Karpas-422 (cell line): ENCODE data around the gene L3MBTL4. TPM values are rescaled to one million over a fixed set of nuclear protein-coding genes. Genes with fewer than 3 reads are reported as not detected.
"Not testable (repeated sequence)": the region's sequence is repeated elsewhere in the genome, so short reads cannot be mapped to it uniquely, and the experiment has no call there.

Experiments used
- DNase-seq: peaks from one replicate; pipeline ENCODE4 v3.0.0-alpha.2; 2015
- H2AFZ ChIP-seq: fragments of 200-600 bp; sonication (generic); 2 replicates; pipeline ENCODE4 v1.6.1; 2014; ENCODE audit warnings: antibody characterized with exemption, low read length, mixed read lengths
- H3K27ac ChIP-seq: fragments of 200-600 bp; sonication (generic); 2 replicates; pipeline ENCODE4 v1.5.1; 2014; ENCODE audit warnings: mild to moderate bottlenecking, low read length, moderate library complexity
- H3K27me3 ChIP-seq: fragments of 200-600 bp; sonication (generic); 2 replicates; pipeline ENCODE4 v1.6.1; 2014; ENCODE audit warnings: low read length, mixed read lengths
- H3K36me3 ChIP-seq: fragments of 200-600 bp; sonication (generic); 2 replicates; pipeline ENCODE4 v1.6.1; 2014; ENCODE audit warnings: low read length, mixed read lengths; ENCODE audit not compliant: insufficient read depth
- H3K4me1 ChIP-seq: fragments of 200-600 bp; sonication (generic); 2 replicates; pipeline ENCODE4 v1.6.1; 2014; ENCODE audit warnings: mild to moderate bottlenecking, low read length, mixed read lengths
- H3K4me2 ChIP-seq: fragments of 200-600 bp; sonication (generic); 2 replicates; pipeline ENCODE4 v1.6.1; 2014; ENCODE audit warnings: low read length, low read depth, mild to moderate bottlenecking; ENCODE audit not compliant: poor library complexity, severe bottlenecking
- H3K4me3 ChIP-seq: fragments of 200-600 bp; sonication (generic); 2 replicates; pipeline ENCODE4 v1.5.1; 2014; ENCODE audit warnings: mild to moderate bottlenecking, antibody characterized with exemption, low read length, mixed read lengths
- H3K79me2 ChIP-seq: fragments of 200-600 bp; sonication (generic); 2 replicates; pipeline ENCODE4 v1.6.1; 2014; ENCODE audit warnings: mild to moderate bottlenecking, low read length, mixed read lengths
- H3K9ac ChIP-seq: fragments of 200-600 bp; sonication (generic); 2 replicates; pipeline ENCODE4 v1.6.0; 2014; ENCODE audit warnings: low read length
- H3K9me2 ChIP-seq: fragments of 200-600 bp; sonication (generic), shearing (Covaris generic); replicated peaks from 2 replicates; pipeline ENCODE4 v1.6.0; 2014; ENCODE audit warnings: mild to moderate bottlenecking, low read length, moderate library complexity; ENCODE audit not compliant: insufficient read depth
- H3K9me3 ChIP-seq: fragments of 300-700, 200-600 bp; sonication (generic); 2 replicates; pipeline ENCODE4 v1.6.1; 2014; ENCODE audit warnings: low read length, mixed read lengths
- H4K20me1 ChIP-seq: fragments of 200-600 bp; sonication (generic); 2 replicates; pipeline ENCODE4 v1.6.1; 2014; ENCODE audit warnings: mild to moderate bottlenecking, antibody characterized with exemption, low read length, low read depth; ENCODE audit not compliant: insufficient read depth
- total RNA-seq: library from RNA; depleted of rRNA; stranded (reverse); fragments of >200 nt; shearing (Covaris generic); gene quantifications from 2 replicates; pipeline ENCODE4 v1.2.3, GENCODE V29; 2014; ENCODE audit warnings: low replicate concordance

Gene L3MBTL4
- total RNA-seq, 1 experiment from 2014 or later = 15.2 TPM

DNA sequence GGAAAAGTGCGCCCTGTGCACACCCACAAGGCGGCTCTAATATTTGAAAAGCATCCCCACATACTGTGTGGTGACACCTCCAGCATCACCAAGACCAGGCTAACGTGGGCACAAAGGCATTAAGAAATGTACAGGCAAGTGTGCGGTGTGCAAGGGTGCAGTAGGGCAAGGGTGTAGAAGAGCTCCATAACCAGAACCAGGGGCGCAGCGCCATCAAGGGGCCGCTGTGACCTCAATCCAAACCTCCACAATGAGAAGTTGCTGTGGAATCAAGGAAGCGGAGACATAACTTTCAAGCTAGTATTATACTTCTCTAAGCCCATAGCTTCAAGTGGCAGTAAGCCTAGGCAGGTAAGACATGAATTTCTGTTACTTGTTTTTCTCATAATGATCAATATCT lies 13.0 kb downstream of the L3MBTL4 start:
- Histone ChIP-seq H3K27me3 (no peaks in the 10 kb centered on the region), H2AFZ (no peak overlapping the region), H3K9me3 (no peaks in the 10 kb centered on the region), H3K4me2 (no peak overlapping the region), H3K79me2 (no peaks in the 10 kb centered on the region), H3K9me2 (no peaks in the 10 kb centered on the region), H3K36me3 (no peaks in the 10 kb centered on the region), H3K4me1 (no peaks in the 10 kb centered on the region), H4K20me1 (no peaks in the 10 kb centered on the region), H3K9ac (no peak overlapping the region), H3K27ac (no peak overlapping the region), H3K4me3 (no peak overlapping the region)
- DNase-seq = peak; percentile 53

DNA sequence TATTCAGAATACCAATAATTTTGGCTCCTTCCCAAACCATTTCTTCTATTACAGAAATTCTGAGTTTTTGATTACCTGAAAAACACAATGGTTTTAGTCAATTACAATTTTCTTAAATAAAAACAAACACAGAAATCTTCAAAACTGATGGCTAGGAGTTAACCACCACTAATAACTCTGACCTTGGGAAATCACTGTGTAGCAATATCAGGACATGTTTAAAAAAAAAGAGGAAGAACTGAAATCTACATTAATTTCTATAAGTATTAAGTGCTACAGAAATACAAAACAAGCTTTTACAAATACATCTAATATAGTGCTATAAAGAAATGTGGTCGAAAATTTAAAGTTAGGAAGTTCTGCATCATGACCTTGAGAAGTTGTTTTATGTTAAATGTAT lies 14.9 kb downstream of the L3MBTL4 start:
- Histone ChIP-seq H2AFZ (no peak overlapping the region), H3K27ac (no peak overlapping the region), H3K4me2 (no peak overlapping the region), H3K9ac (no peak overlapping the region), H3K9me2 (no peaks in the 10 kb centered on the region), H3K9me3 (no peaks in the 10 kb centered on the region), H3K79me2 (no peaks in the 10 kb centered on the region), H3K4me1 (no peaks in the 10 kb centered on the region), H3K27me3 (no peaks in the 10 kb centered on the region), H4K20me1 (no peaks in the 10 kb centered on the region), H3K4me3 (no peak overlapping the region), H3K36me3 (no peaks in the 10 kb centered on the region)
- DNase-seq = no peak

DNA sequence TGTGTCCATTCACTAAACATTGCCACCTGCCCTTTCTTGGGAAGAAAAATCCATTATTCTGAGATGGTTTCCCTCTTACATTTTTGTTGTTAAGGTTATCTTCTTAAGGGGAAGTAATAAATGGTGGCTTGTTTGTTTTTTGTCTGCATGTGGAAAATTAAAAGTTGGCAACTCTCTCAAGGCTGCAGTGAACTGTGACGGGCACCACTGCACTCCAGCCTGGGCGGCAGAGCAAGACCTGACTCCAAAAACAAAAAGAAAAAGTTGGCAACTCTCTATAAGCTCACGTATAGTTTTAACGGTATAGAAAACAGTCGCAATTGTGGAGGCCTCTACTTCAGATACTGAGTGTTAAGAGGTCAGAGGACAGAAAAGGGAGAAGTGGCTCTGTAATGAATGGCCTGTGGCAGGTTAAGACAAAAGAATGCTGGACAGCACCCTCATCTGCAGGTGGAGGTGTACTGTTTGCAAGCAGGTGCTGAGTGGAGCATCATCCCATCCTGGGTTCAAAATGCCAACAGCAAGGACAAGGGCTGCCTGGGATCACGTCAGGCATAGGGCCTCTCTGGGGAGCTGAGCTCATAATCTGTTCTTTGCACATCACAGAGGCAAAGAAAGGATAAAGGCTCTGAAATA lies 16.7 kb downstream of the L3MBTL4 start:
- no peak for DNase-seq
- Histone ChIP-seq H3K4me2 (no peak overlapping the region), H3K4me3 (no peak overlapping the region), H3K27me3 (no peaks in the 10 kb centered on the region), H3K9me2 (no peaks in the 10 kb centered on the region), H3K27ac (no peak overlapping the region), H3K36me3 (no peaks in the 10 kb centered on the region), H3K4me1 (no peaks in the 10 kb centered on the region), H3K9me3 (no peaks in the 10 kb centered on the region), H3K79me2 (no peaks in the 10 kb centered on the region), H2AFZ (no peak overlapping the region), H4K20me1 (no peaks in the 10 kb centered on the region), H3K9ac (no peak overlapping the region)

DNA sequence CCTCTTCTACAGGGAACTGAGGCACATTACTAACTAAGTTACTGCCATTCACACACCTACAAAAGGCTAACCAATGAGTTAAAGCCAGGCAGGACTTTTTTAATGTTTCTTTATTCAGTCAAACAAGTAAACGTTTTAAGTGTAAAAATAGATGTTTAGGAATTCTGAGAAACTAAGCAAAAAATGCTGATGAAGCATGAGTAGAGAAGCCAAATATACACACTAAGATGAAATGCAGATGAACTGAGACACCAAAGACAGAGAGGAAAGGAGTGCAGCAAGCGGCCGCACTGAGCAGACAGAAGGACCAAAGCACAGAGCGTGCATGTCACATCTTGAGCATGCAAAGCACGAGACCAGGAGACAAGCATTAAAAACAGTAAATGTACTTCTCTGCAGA lies 17.9 kb downstream of the L3MBTL4 start:
- Histone ChIP-seq H3K9me2 (no peaks in the 10 kb centered on the region), H3K4me1 (no peaks in the 10 kb centered on the region), H3K4me2 (no peak overlapping the region), H3K79me2 (no peaks in the 10 kb centered on the region), H3K36me3 (no peaks in the 10 kb centered on the region), H3K27ac (no peak overlapping the region), H2AFZ (no peak overlapping the region), H4K20me1 (no peaks in the 10 kb centered on the region), H3K9me3 (no peaks in the 10 kb centered on the region), H3K9ac (no peak overlapping the region), H3K27me3 (no peaks in the 10 kb centered on the region), H3K4me3 (no peak overlapping the region)
- no peak for DNase-seq

DNA sequence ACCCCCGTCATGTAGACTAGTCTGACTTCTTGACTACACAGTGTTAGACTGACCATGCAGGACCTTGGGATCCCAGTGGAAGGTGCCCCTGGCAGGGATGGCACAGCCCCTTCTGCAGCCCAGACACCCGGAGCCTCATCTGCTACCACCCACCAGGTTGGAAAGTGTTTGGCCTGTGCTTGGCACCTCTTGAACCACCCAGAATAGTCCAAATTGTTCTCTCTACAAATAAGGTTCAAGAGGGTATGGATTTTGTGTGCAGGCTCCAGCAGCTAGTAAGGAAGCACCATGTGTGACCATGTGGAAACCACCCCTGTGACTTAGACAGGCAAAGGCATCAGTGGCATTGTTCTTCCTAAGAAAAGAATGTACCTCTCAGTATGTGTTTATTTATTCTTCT lies 18.4 kb downstream of the L3MBTL4 start:
- Histone ChIP-seq H3K9me2 (no peaks in the 10 kb centered on the region), H3K9me3 (no peaks in the 10 kb centered on the region), H3K9ac (no peak overlapping the region), H3K4me3 (no peak overlapping the region), H3K36me3 (no peaks in the 10 kb centered on the region), H3K27me3 (no peaks in the 10 kb centered on the region), H3K4me2 (no peak overlapping the region), H2AFZ (no peak overlapping the region), H3K27ac (no peak overlapping the region), H3K4me1 (no peaks in the 10 kb centered on the region), H4K20me1 (no peaks in the 10 kb centered on the region), H3K79me2 (no peaks in the 10 kb centered on the region)
- DNase-seq = no peak

DNA sequence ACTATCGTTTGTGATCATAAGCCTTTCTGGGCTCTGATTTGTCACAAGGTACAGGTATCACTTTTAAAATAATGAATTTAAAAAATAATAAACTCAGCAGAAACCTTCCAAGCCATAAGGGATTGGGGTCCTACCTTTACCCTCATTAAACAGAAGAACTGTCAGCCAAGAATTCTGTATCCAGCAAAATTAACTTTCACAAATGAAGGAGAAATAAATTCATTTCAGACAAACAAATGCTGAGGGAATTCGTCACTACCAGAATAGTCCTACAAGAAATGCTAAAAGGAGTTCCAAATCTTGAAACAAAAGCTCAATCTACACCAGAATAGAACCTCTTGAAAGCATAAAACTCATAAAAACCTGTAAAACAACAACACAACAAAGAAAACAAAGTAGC lies 25.7 kb downstream of the L3MBTL4 start:
- DNase-seq = no peak
- Histone ChIP-seq H3K27ac (no peak overlapping the region), H3K9ac (no peak overlapping the region), H3K4me3 (no peak overlapping the region), H3K36me3 (no peaks in the 10 kb centered on the region), H3K4me1 (no peaks in the 10 kb centered on the region), H3K27me3 (no peaks in the 10 kb centered on the region), H4K20me1 (no peaks in the 10 kb centered on the region), H2AFZ (no peak overlapping the region), H3K9me2 (no peaks in the 10 kb centered on the region), H3K4me2 (no peak overlapping the region), H3K9me3 (no peaks in the 10 kb centered on the region), H3K79me2 (no peaks in the 10 kb centered on the region)

DNA sequence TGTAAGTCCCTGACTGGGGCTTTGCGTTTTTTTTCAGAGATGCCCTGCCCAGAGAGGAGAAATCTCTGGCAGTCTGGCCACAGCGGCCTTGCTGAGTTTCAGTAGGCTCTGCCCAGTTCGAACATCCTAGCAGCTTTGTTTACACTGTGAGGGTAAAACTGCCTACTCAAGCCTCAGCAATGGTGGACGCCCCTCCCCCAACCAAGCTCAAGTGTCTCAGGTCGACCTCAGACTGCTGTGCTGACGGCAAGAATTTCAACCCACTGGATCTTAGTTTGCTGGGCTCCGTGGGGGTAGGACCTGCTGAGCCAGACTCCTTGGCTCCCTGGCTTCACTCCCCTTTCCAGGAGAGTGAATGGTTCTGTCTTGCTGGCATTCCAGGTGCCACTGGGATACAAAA lies 31.7 kb downstream of the L3MBTL4 start:
- H4K20me1 ChIP-seq = no peaks in the 10 kb centered on the region
- H3K4me1 ChIP-seq = no peaks in the 10 kb centered on the region
- no peak overlapping the region for H2AFZ ChIP-seq
- no peak overlapping the region for H3K9ac ChIP-seq
- no peaks in the 10 kb centered on the region for H3K27me3 ChIP-seq
- DNase-seq = no peak
- no peaks in the 10 kb centered on the region for H3K36me3 ChIP-seq
- H3K4me2 ChIP-seq = no peak overlapping the region
- no peaks in the 10 kb centered on the region for H3K9me3 ChIP-seq
- H3K4me3 ChIP-seq = no peak overlapping the region
- no peaks in the 10 kb centered on the region for H3K79me2 ChIP-seq
- no peak overlapping the region for H3K27ac ChIP-seq
- H3K9me2 ChIP-seq = no peaks in the 10 kb centered on the region

DNA sequence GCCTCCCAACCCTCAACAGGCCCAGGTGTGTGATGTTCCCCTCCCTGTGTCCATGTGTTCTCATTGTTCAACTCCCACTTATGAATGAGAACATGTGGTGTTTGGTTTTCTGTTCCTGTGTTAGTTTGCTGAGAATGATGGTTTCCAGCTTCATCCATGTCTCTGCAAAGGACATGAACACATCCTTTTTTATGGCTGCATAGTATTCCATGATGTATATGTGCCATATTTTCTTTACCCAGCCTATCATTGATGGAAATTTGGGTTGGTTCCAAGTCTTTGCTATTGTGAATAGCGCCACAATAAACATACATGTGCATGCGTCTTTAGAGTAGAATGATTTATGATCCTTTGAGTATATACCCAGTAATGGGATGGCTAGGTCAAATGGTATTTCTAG lies 37.2 kb downstream of the L3MBTL4 start:
- H3K27ac ChIP-seq, DNase-seq, H3K4me1 ChIP-seq, H3K4me2 ChIP-seq, H4K20me1 ChIP-seq, H3K27me3 ChIP-seq, H3K9me2 ChIP-seq, H3K79me2 ChIP-seq, H3K4me3 ChIP-seq, H3K36me3 ChIP-seq, H3K9ac ChIP-seq, H2AFZ ChIP-seq, H3K9me3 ChIP-seq: not testable (repeated sequence)
